GM19438 (cell line): ENCODE data around the gene TPI1.

Experiments
- ATAC-seq: cut with Tn5 transposase; IDR thresholded peaks from one replicate; pipeline ENCODE4 v1.9.1; 2021; ENCODE audit warnings: low read depth; ENCODE audit not compliant: unreplicated experiment

Gene TPI1

GRCh38 chr12:6867413-6868210 lies at the start of gene TPI1:
TSS of gene TPI1 (plus strand) at chr12:6867531. CDS start at chr12:6867567, 36 bp downstream.
- ATAC-seq = peak; percentile 58

- ATAC-seq = no peak
These were observed 49.6 kb upstream of the TPI1 start for GRCh38 chr12:6817662-6818157.

GRCh38 chr12:6818222-6818621 lies 49.1 kb upstream of the TPI1 start:
- ATAC-seq = no peak

GRCh38 chr12:6818645-6819044 lies 48.7 kb upstream of the TPI1 start:
- ATAC-seq = no peak

GRCh38 chr12:6819106-6820030 lies 48.0 kb upstream of the TPI1 start:
- no peak for ATAC-seq

- ATAC-seq = no peak
These were observed 47.2 kb upstream of the TPI1 start for GRCh38 chr12:6820166-6820565.

- no peak for ATAC-seq
These were observed 45.5 kb upstream of the TPI1 start, which contains the start of gene GPR162 for GRCh38 chr12:6821591-6822425. TSS of gene GPR162 (plus strand) at chr12:6821821. CDS start at chr12:6823899, 2,078 bp downstream.

- no peak for ATAC-seq
These were observed 44.8 kb upstream of the TPI1 start for GRCh38 chr12:6822426-6823135.

GRCh38 chr12:6823182-6824084 lies 43.9 kb upstream of the TPI1 start:
- ATAC-seq = no peak

GRCh38 chr12:6824085-6824775 lies 43.1 kb upstream of the TPI1 start:
- ATAC-seq = no peak

- no peak for ATAC-seq
These were observed 42.4 kb upstream of the TPI1 start for GRCh38 chr12:6824901-6825381.

- ATAC-seq = no peak
These were observed 41.8 kb upstream of the TPI1 start for GRCh38 chr12:6825398-6826124.

GRCh38 chr12:6826125-6826733 lies 41.1 kb upstream of the TPI1 start:
- no peak for ATAC-seq

- no peak for ATAC-seq
These were observed 40.4 kb upstream of the TPI1 start for GRCh38 chr12:6826734-6827436.

GRCh38 chr12:6827437-6827911 lies 39.9 kb upstream of the TPI1 start:
- no peak for ATAC-seq
